ENCODE data around the gene GRIPAP1. TPM values are rescaled to one million over a fixed set of nuclear protein-coding genes. Genes with fewer than 3 reads are reported as not detected.

The GRIPAP1 gene
- 16.4 and 18.7 TPM in 2 replicates for total RNA-seq

DNA sequence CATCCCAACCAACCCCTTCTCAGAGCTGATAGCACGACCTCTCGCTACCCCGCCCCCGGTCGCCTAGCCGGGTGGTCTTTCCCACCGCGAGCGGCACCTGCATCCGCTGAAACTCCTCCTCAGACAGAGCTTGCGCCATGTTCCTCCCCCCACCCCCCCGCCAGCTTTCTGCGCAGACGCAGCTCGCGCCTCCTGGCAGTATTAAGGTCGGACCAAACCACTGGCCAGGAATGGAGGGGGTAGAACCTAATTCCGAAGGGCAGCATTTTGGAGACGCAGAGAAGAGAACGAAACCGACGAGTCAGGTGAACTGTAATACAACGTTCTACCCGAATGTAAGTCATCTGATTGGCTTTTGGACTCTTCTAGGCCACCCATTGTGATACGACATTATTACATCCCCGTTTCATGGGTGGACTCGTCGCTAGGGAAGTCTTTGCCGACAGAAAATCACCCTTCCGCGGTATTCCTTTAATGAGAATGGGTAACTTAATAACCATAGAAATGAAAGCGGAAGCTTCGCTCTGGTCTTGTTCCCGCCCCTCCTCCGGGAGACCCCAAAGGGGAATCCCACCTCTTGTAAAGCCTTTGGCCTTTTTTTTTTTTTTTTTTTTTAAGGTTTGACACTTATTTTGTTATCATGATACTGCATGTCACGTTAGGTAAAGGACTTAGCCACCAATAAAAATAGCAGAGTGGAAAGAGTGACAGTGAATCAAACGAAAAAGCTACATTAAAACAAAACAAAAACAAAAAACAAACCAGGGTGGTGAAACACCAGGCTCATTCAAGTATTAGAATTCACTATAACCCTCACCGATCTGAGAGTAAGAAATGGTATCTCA lies at the start of gene GRIPAP1:
TSS of gene GRIPAP1 (minus strand) at position 174 of the 845 bp plus-strand sequence. CDS start at position 139, 35 bp downstream.

DNA sequence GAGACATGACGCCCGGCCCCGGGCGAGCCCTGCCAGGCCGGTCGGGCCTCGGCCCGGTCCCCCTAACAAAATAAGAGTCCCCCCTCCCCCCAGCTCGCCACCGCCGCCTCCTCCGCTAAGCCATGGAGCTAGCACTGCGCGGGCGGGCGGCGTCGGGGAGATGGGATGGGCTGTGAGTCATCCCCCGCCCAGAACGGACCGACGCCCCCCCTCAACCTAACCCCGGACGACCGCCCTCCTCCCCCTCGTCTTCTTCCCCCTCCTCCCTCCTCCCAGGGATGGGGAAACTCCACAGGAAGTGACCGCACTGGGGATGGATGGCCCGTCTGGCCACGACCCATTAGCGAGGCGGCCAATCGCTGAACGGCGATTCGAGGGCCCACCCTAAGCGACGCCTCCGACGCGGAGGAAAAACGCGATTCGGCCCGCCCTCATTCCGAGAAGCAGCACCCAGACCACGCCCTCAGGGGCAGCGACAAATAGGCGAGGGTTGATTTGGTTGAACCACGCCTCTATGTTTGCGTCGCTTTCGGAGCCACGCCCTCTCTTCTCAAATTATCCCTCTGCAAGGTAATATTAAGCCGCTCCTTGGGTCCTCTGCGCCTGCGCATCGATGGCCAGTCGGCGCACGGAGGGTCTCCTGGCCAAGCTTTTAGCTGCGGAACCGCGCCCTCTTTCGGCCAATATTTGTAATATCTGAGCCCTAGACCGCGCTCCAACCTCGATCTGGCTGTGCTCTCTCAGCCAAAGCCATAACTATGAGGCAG lies 41.3 kb upstream of the GRIPAP1 start, which contains the start of gene TFE3:
TSS of gene TFE3 (minus strand) at position 138 of the 767 bp plus-strand sequence. CDS start at position 7, 131 bp downstream.

GRCh38 chrX:48971249-48972219 lies 30.5 kb downstream of the GRIPAP1 start, which contains the start of gene KCND1:
KCND1 (minus strand) TSS chrX:48971844; CDS start chrX:48970271, 1,573 bp downstream.

DNA sequence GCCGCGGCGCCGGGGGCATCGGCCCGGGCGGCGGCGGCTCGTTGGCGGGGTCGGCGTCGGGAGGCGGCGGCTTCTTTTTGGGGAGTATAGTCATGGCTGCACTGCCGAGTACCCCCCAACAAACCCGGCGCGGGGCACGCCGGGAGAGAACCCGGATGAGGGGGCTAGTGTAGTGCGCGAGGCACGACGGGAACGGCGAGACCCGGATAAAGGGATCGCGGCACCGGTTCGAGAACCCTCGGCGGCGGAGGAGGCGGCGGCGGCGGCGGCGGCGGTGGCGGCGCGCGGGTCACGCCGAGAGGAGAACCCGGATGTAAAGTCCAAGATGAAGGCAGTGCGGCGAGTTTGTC lies 44.6 kb downstream of the GRIPAP1 start, which contains the start of gene OTUD5:
TSS of gene OTUD5 (minus strand) at position 131 of the 350 bp plus-strand sequence. CDS start at position 94, 37 bp downstream.

Other genes starting within 250 kb of the GRIPAP1 start
- gene GLOD5, start 240.5 kb downstream of the GRIPAP1 start, total RNA-seq = not detected in 2 replicates
- not detected in 2 replicates for gene GATA1, start 215.7 kb downstream of the GRIPAP1 start, total RNA-seq
- gene HDAC6, start 200.2 kb downstream of the GRIPAP1 start, total RNA-seq = 43.0 and 45.5 TPM in 2 replicates
- gene ERAS, start 175.8 kb downstream of the GRIPAP1 start, total RNA-seq = not detected in 2 replicates
- not detected in 2 replicates for gene PCSK1N, start 166.7 kb downstream of the GRIPAP1 start, total RNA-seq
- gene TIMM17B, start 104.5 kb downstream of the GRIPAP1 start, total RNA-seq = 40.8 and 41.9 TPM in 2 replicates
- gene PQBP1, start 104.3 kb downstream of the GRIPAP1 start, total RNA-seq = 65.1 and 81.8 TPM in 2 replicates
- gene SLC35A2, start 90.6 kb downstream of the GRIPAP1 start, total RNA-seq = 21.2 and 21.4 TPM in 2 replicates
- gene PIM2, start 83.2 kb downstream of the GRIPAP1 start, total RNA-seq = 5.7 and 7.5 TPM in 2 replicates
- gene OTUD5, start 44.7 kb downstream of the GRIPAP1 start, total RNA-seq = 28.5 and 34.8 TPM in 2 replicates
- gene KCND1, start 30.4 kb downstream of the GRIPAP1 start, total RNA-seq = 0.05 TPM in 1 of 2 replicates, not detected in the other
- 52.4 and 62.2 TPM in 2 replicates for gene TFE3, start 41.1 kb upstream of the GRIPAP1 start, total RNA-seq
- gene CCDC120, start 56.7 kb upstream of the GRIPAP1 start, total RNA-seq = 0.69 and 1.1 TPM in 2 replicates
- gene PRAF2, start 71.7 kb upstream of the GRIPAP1 start, total RNA-seq = 11.3 and 11.8 TPM in 2 replicates
- 30.8 and 31.4 TPM in 2 replicates for gene WDR45, start 77.6 kb upstream of the GRIPAP1 start, total RNA-seq
- 30.2 and 30.4 TPM in 2 replicates for gene GPKOW, start 121.5 kb upstream of the GRIPAP1 start, total RNA-seq
- 1.9 TPM in 1 of 2 replicates, not detected in the other for gene MAGIX, start 160.5 kb upstream of the GRIPAP1 start, total RNA-seq
- gene PLP2, start 169.6 kb upstream of the GRIPAP1 start, total RNA-seq = 123 and 125 TPM in 2 replicates
- 7.3 and 15.9 TPM in 2 replicates for gene PRICKLE3, start 184.1 kb upstream of the GRIPAP1 start, total RNA-seq
- 0.10 and 0.27 TPM in 2 replicates for gene SYP, start 197.9 kb upstream of the GRIPAP1 start, total RNA-seq
- not detected in 2 replicates for gene CACNA1F, start 231.1 kb upstream of the GRIPAP1 start, total RNA-seq
- 20.9 and 25.0 TPM in 2 replicates for gene CCDC22, start 233.2 kb upstream of the GRIPAP1 start, total RNA-seq